Trophoblast cell (in vitro differentiated cells and primary cell): ENCODE measurements around the gene PTPRN2.
A peak's percentile ranks its signal among the peaks of the same experiment; 100 is the strongest.

Source experiments
- DNase-seq, 2 donors: peaks; one replicate each; pipeline ENCODE4 v3.0.0-alpha.2; 2016
- H2AFZ ChIP-seq: 2 replicates; pipeline ENCODE4 v1.6.1; 2013; ENCODE audit warnings: low read length, moderate library complexity, mild to moderate bottlenecking; ENCODE audit not compliant: insufficient read depth, poor library complexity
- H2AK5ac ChIP-seq: 2 replicates; pipeline ENCODE4 v1.6.1; 2013; ENCODE audit warnings: mild to moderate bottlenecking, low read length
- H2BK120ac ChIP-seq: 2 replicates; pipeline ENCODE4 v1.6.1; 2013; ENCODE audit warnings: low read length, mild to moderate bottlenecking, moderate library complexity; ENCODE audit not compliant: insufficient read depth, poor library complexity
- H2BK12ac ChIP-seq: 2 replicates; pipeline ENCODE4 v1.6.1; 2013; ENCODE audit warnings: mild to moderate bottlenecking, low read length, moderate library complexity
- H2BK5ac ChIP-seq: 2 replicates; pipeline ENCODE4 v1.6.1; 2013; ENCODE audit warnings: low read length, low read depth, moderate library complexity, mild to moderate bottlenecking; ENCODE audit not compliant: poor library complexity
- H3K14ac ChIP-seq: 2 replicates; pipeline ENCODE4 v1.6.1; 2013; ENCODE audit warnings: mild to moderate bottlenecking, low read length
- H3K18ac ChIP-seq: 2 replicates; pipeline ENCODE4 v1.6.1; 2013; ENCODE audit warnings: mild to moderate bottlenecking, low read length
- H3K23ac ChIP-seq: 2 replicates; pipeline ENCODE4 v1.6.1; 2013; ENCODE audit warnings: low read length
- H3K27ac ChIP-seq: 2 replicates; pipeline ENCODE4 v1.5.1; 2013; ENCODE audit warnings: low read depth, mild to moderate bottlenecking, inconsistent platforms, low read length, moderate library complexity
- H3K27me3 ChIP-seq: 2 replicates; pipeline ENCODE4 v1.6.1; 2013; ENCODE audit warnings: inconsistent platforms, mild to moderate bottlenecking, low read length, moderate library complexity; ENCODE audit not compliant: insufficient read depth
- H3K36me3 ChIP-seq, 2 experiments: 1 replicate in 1 of 2; 2 replicates in 1 of 2; pipeline ENCODE4 v1.6.1; 2013; ENCODE audit warnings: low read length in 2 of 2, mild to moderate bottlenecking in 2 of 2, moderate library complexity in 1 of 2; ENCODE audit not compliant: insufficient read depth in 2 of 2, control insufficient read depth in 1 of 2
- H3K4ac ChIP-seq: 2 replicates; pipeline ENCODE4 v1.6.1; 2013; ENCODE audit warnings: low read depth, mild to moderate bottlenecking, low read length, moderate library complexity
- H3K4me1 ChIP-seq, 2 experiments: 1 replicate in 1 of 2; 2 replicates in 1 of 2; pipeline ENCODE4 v1.6.1; 2013; ENCODE audit warnings: low read length in 2 of 2, mild to moderate bottlenecking in 2 of 2, moderate library complexity in 1 of 2; ENCODE audit not compliant: insufficient read depth in 2 of 2, control insufficient read depth in 1 of 2
- H3K4me2 ChIP-seq: 2 replicates; pipeline ENCODE4 v1.6.1; 2013; ENCODE audit warnings: inconsistent platforms, mild to moderate bottlenecking, low read length, moderate library complexity
- H3K4me3 ChIP-seq: 2 replicates; pipeline ENCODE4 v1.5.1; 2013; ENCODE audit warnings: mild to moderate bottlenecking, low read depth, low read length, inconsistent platforms
- H3K79me1 ChIP-seq: one replicate; pipeline ENCODE4 v1.6.1; 2013; ENCODE audit warnings: low read length
- H3K79me2 ChIP-seq: 2 replicates; pipeline ENCODE4 v1.6.1; 2013; ENCODE audit warnings: low read length, mild to moderate bottlenecking; ENCODE audit not compliant: control insufficient read depth, insufficient read depth, poor library complexity
- H3K9ac ChIP-seq: 2 replicates; pipeline ENCODE4 v1.6.1; 2013; ENCODE audit warnings: mild to moderate bottlenecking, low read length
- H3K9me3 ChIP-seq: 2 replicates; pipeline ENCODE4 v1.6.1; 2013; ENCODE audit warnings: low read depth, mild to moderate bottlenecking, control low read depth, inconsistent platforms, low read length; ENCODE audit not compliant: insufficient read depth
- H4K12ac ChIP-seq: 2 replicates; pipeline ENCODE4 v1.6.1; 2013; ENCODE audit warnings: low read depth, mild to moderate bottlenecking, low read length, moderate library complexity
- H4K8ac ChIP-seq: 2 replicates; pipeline ENCODE4 v1.6.1; 2013; ENCODE audit warnings: low read depth, mild to moderate bottlenecking, low read length, moderate library complexity
- H4K91ac ChIP-seq: one replicate; pipeline ENCODE4 v1.6.1; 2013; ENCODE audit warnings: low read depth, mild to moderate bottlenecking, low read length, moderate library complexity
- WGBS: extraction: QIAGEN DNeasy Blood & Tissue Kit; methylation state at CpG from one replicate; pipeline ENCODE4 v1.1.7; 2013; ENCODE audit warnings: missing lambda C conversion rate; ENCODE audit not compliant: insufficient read length, insufficient coverage; ENCODE audit errors: extremely low coverage; 5-methylcytosine and 5-hydroxymethylcytosine counted together

PTPRN2 gene

GRCh38 chr7:157707983-157708918, 879.4 kb downstream of the PTPRN2 start:
- no peak overlapping the region for H2AK5ac ChIP-seq
- no peak overlapping the region for H3K18ac ChIP-seq
- H2AFZ ChIP-seq: no peak overlapping the region
- H3K79me2 ChIP-seq: no peaks in the 10 kb centered on the region
- no peak overlapping the region for H3K23ac ChIP-seq
- H3K27me3 ChIP-seq: no peaks in the 10 kb centered on the region
- WGBS: no CpG with 5 or more reads among the region's 23 CpGs
- no peak overlapping the region for H3K9ac ChIP-seq
- H2BK12ac ChIP-seq: no peak overlapping the region
- no peak overlapping the region for H3K4ac ChIP-seq
- H3K79me1 ChIP-seq: no peaks in the 10 kb centered on the region
- no peaks in the 10 kb centered on the region for H3K4me1 ChIP-seq
- no peak overlapping the region for H2BK5ac ChIP-seq
- H4K91ac ChIP-seq: no peak overlapping the region
- H3K4me3 ChIP-seq: no peak overlapping the region
- H3K36me3 ChIP-seq: no peaks in the 10 kb centered on the region
- H4K8ac ChIP-seq: no peak overlapping the region
- H3K9me3 ChIP-seq: no peaks in the 10 kb centered on the region
- H3K27ac ChIP-seq: no peak overlapping the region
- no peak overlapping the region for H3K14ac ChIP-seq
- H2BK120ac ChIP-seq: no peak overlapping the region
- H3K4me2 ChIP-seq: no peak overlapping the region
- no peak overlapping the region for H4K12ac ChIP-seq
- no peak for DNase-seq

GRCh38 chr7:157704365-157704764, 883.3 kb downstream of the PTPRN2 start:
- Histone ChIP-seq H3K18ac (no peak overlapping the region), H2BK120ac (no peak overlapping the region), H3K4me1 (no peaks in the 10 kb centered on the region), H4K12ac (no peak overlapping the region), H4K8ac (no peak overlapping the region), H3K27me3 (no peaks in the 10 kb centered on the region), H3K4me2 (no peak overlapping the region), H3K4me3 (no peak overlapping the region), H2AFZ (no peak overlapping the region), H3K14ac (no peak overlapping the region), H3K23ac (no peak overlapping the region), H3K79me1 (no peaks in the 10 kb centered on the region), H3K4ac (no peak overlapping the region), H3K36me3 (no peaks in the 10 kb centered on the region), H3K79me2 (no peaks in the 10 kb centered on the region), H3K27ac (no peak overlapping the region), H4K91ac (no peak overlapping the region), H2AK5ac (no peak overlapping the region), H3K9me3 (no peaks in the 10 kb centered on the region), H3K9ac (no peak overlapping the region), H2BK5ac (no peak overlapping the region), H2BK12ac (no peak overlapping the region)
- no CpG with 5 or more reads among the region's 9 CpGs for WGBS
- no peak for DNase-seq

- Histone ChIP-seq H2BK12ac (no peak overlapping the region), H2AK5ac (no peak overlapping the region), H2AFZ (no peak overlapping the region), H3K4me1 (no peaks in the 10 kb centered on the region), H3K18ac (no peak overlapping the region), H2BK120ac (no peak overlapping the region), H3K27ac (no peak overlapping the region), H3K9me3 (no peaks in the 10 kb centered on the region), H4K12ac (no peak overlapping the region), H3K4me2 (no peak overlapping the region), H3K4ac (no peak overlapping the region), H3K27me3 (no peaks in the 10 kb centered on the region), H4K8ac (no peak overlapping the region), H3K36me3 (no peaks in the 10 kb centered on the region), H2BK5ac (no peak overlapping the region), H4K91ac (no peak overlapping the region), H3K4me3 (no peak overlapping the region), H3K14ac (no peak overlapping the region), H3K79me1 (no peaks in the 10 kb centered on the region), H3K79me2 (no peaks in the 10 kb centered on the region), H3K9ac (peak overlapping the region; percentile 16), H3K23ac (no peak overlapping the region)
- no CpG with 5 or more reads among the region's 21 CpGs for WGBS
- DNase-seq: no peak
Measured at GRCh38 chr7:157703534-157704195, 884.0 kb downstream of the PTPRN2 start.

GRCh38 chr7:157703131-157703530, 884.5 kb downstream of the PTPRN2 start:
- no peaks in the 10 kb centered on the region for H3K27me3 ChIP-seq
- no peak overlapping the region for H3K27ac ChIP-seq
- no peak overlapping the region for H3K14ac ChIP-seq
- no peak overlapping the region for H4K8ac ChIP-seq
- no peak overlapping the region for H3K23ac ChIP-seq
- no peaks in the 10 kb centered on the region for H3K4me1 ChIP-seq
- no peak overlapping the region for H2AK5ac ChIP-seq
- no CpG with 5 or more reads among the region's 14 CpGs for WGBS
- H3K4me3 ChIP-seq: no peak overlapping the region
- no peak overlapping the region for H4K91ac ChIP-seq
- no peaks in the 10 kb centered on the region for H3K79me1 ChIP-seq
- no peaks in the 10 kb centered on the region for H3K9me3 ChIP-seq
- no peak overlapping the region for H3K18ac ChIP-seq
- no peak overlapping the region for H3K4ac ChIP-seq
- no peak for DNase-seq
- no peaks in the 10 kb centered on the region for H3K79me2 ChIP-seq
- no peak overlapping the region for H4K12ac ChIP-seq
- H2BK120ac ChIP-seq: no peak overlapping the region
- no peak overlapping the region for H3K9ac ChIP-seq
- H2BK5ac ChIP-seq: no peak overlapping the region
- no peak overlapping the region for H3K4me2 ChIP-seq
- H2BK12ac ChIP-seq: no peak overlapping the region
- H3K36me3 ChIP-seq: no peaks in the 10 kb centered on the region
- H2AFZ ChIP-seq: no peak overlapping the region
